NCI-H82 (cell line): ENCODE results near the gene TRDN.

Experiments
- DNase-seq: peaks from one replicate; lab custom pipeline; 2025; lab: John Stamatoyannopoulos, UW

Gene TRDN, protein sequence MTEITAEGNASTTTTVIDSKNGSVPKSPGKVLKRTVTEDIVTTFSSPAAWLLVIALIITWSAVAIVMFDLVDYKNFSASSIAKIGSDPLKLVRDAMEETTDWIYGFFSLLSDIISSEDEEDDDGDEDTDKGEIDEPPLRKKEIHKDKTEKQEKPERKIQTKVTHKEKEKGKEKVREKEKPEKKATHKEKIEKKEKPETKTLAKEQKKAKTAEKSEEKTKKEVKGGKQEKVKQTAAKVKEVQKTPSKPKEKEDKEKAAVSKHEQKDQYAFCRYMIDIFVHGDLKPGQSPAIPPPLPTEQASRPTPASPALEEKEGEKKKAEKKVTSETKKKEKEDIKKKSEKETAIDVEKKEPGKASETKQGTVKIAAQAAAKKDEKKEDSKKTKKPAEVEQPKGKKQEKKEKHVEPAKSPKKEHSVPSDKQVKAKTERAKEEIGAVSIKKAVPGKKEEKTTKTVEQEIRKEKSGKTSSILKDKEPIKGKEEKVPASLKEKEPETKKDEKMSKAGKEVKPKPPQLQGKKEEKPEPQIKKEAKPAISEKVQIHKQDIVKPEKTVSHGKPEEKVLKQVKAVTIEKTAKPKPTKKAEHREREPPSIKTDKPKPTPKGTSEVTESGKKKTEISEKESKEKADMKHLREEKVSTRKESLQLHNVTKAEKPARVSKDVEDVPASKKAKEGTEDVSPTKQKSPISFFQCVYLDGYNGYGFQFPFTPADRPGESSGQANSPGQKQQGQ

DNA sequence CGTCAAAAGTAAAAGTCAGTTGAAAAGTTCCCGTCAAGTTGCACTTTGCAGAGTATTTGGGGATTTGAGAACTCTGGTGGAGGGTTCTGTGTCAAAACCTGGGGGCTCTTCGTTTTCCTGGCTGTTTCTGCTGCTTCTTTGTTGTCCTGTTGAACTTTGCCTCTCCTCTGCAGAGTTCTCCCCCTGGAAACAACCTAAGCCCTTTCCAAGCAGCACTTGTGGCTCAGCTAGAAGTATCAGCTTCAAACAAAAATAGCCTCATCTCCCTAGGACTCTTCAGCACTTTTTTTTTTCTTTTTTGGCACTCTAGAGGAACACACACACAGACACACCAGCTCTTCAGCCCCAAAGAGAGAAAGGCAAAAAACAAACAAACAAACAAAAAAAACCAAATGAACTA is at the start of gene TRDN:
Gene TRDN, minus strand, starts transcription at position 169 of the 400 bp plus-strand sequence. CDS start 175 bp downstream, outside the sequence.
- no peak for DNase-seq

DNA sequence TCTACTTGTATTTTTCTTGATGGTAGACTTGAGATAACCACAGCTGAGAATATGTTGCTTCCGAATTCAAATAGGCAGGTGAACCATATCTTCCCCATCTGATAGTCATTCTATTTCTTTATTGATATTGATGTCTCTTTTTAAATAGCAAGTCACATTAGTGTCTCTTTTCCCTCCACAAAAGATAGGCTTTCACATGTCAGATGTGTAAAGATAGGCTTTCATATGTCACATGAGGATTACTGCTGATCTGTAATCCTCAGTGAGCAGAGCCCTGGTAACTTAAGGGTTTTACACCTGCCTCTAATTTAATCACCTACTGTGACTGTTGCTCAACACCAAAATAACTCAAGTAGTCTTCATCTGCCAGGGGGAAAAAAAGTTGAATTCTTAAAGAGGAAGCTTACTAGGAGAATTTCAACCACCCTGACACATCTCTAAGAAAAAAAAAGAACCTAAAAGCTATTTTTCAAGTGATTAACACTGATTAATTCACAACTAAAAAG is 45.3 kb upstream of the TRDN start:
- peak; percentile 90 for DNase-seq

DNA sequence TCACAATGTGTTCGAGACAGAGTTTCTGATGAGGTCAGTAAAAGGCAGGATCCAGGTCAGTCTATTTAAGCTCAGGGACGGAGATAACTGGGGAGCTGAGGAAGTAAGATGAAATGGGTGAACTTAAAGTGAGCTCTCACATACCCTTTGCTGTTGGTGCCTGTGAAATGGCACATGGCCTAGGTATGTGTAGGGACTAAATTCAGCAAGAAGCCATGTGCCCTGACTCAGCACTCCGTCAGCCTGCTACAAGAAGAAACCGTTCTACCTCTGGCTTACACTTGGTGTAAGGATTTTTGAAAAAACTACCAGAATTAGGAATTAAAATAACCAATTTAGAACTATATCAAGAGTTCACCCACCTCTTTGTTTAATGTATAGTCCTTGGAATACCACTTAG is 41.1 kb upstream of the TRDN start:
- DNase-seq = no peak

DNA sequence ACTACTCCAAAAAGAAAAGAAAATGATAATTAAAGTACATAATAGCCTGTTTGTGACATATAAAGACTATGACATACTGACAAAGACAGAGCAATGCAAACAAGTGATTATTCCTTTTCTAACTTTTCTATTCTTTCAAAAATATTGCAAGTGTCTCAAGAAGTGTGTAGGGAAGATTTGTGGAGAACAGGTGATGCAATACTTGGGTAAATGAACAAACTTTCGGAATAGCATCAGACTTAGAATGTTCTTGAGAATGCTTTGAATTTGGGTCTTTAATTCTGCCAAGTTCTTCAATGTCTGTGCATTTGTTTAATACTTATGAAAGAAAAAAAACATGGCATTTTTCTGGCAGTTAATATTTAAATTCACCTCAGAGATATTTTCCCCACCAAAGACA is 40.0 kb upstream of the TRDN start:
- DNase-seq = no peak

DNA sequence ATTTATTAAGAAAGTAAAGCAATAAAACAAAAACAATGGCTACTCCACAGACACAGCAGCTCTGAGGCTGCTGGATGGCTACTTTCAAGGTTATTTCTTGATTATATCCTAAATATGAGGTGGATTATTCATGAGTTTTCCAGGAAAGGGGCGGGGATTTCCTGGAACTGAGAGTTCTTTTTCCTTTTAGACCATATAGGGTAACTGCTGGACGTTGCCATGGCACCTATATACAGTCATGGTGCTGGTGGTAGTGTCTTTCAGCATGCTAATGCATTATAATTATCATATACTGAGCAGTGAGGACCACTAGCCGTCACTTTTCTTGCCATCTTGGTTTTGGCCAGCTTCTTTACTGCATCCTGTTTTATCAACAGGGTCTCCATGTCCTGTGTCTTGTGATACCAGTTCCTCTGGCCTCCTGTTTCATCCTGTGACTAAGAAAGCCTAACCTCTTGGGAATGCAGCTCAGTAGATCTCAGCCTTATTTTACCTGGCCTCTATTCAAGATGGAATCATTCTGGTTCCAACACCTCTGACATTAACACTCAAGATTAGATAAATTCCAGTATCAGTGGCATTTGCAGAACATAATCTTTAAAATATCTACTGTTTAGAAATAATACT is 32.3 kb upstream of the TRDN start:
- DNase-seq = no peak

DNA sequence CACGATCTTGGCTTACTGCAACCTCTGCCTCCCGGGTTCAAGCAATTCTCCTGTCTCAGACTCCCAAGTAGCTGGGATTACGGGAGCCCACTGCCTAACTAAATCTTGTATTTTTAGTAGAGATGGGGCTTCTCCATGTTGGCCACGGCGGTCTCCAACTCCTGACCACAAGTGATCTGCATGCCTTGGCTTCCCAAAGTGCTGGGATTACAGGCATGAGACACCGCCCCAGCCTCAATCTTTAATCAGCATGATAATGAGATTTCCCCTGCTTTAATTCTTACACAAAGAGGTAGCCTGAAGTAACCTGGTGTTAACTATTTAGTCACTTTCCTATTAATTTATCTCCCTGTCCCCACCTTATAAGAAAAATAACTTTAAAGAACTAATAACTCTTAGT is 31.3 kb upstream of the TRDN start:
- DNase-seq = peak; percentile 88

DNA sequence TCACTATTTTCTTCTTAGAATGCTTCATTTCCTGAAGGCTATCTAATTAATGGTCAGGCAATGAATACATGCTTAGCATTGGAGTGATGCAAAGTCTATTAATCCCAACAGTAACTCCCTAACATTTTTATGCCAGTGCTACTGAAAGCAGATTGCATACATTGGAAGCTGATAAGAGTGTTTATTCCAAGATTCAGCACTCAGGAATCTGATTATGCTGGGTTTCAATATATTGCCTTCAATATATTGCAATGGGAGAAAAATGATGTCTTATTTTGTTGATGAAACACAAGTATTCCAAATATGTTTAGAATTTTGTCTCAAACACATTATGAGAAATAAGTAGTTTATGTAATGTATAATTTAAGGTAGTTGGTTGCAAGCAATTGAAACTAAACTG is 26.7 kb upstream of the TRDN start:
- DNase-seq = no peak

DNA sequence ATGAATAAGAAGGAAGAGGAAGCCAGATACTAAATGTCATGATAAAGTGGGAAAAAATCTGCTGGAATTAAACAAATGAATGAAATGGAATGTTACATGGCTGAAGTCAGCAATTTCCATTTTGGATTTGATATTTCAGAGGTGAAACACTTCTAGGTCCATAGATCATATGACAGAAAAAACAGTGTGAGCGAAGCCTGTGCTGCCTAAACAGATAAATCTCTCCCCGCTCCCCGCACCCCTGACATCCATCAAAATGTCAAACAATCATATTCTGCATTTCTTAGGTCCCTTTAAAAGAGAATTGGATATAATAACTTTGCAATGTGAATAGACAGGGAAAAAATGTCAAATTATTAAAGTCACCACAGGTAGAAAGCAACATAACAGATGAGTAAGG is 26.0 kb upstream of the TRDN start:
- no peak for DNase-seq

DNA sequence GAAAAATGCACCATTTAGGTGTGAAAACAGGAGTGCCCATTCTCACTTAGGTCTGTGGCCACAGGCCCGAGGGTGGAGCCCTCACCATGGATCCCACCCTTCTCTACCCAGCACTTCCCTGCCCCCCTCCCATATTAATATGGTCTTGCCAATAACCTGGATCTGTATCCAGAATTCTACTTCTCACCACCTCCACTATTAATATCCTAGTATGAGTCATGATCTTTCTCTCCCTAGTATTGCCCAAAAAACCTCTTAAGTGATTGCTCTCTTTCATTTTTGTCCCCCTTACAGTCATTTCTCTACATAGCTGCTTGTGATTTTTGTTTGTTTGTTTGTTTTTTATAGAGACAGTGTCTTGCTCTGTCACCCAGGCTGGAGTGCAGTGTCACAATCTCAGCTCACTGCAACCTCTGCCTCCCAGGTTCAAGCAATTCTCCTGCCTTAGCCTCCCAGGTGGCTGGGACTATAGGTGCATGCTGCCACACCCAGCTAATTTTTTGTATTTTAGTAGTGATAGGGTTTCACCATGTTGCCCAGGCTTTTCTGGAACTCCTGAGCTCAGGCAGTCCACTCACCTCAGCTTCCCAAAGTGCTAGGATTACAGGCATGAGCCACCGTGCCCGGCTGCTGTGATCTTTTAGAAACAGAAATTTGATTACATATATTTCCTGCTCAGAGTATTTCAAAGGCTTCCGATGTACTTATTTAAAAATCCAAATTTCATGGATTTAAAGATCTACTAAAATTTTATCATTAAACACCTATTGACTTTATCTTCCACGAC is 24.5 kb upstream of the TRDN start:
- DNase-seq = no peak

DNA sequence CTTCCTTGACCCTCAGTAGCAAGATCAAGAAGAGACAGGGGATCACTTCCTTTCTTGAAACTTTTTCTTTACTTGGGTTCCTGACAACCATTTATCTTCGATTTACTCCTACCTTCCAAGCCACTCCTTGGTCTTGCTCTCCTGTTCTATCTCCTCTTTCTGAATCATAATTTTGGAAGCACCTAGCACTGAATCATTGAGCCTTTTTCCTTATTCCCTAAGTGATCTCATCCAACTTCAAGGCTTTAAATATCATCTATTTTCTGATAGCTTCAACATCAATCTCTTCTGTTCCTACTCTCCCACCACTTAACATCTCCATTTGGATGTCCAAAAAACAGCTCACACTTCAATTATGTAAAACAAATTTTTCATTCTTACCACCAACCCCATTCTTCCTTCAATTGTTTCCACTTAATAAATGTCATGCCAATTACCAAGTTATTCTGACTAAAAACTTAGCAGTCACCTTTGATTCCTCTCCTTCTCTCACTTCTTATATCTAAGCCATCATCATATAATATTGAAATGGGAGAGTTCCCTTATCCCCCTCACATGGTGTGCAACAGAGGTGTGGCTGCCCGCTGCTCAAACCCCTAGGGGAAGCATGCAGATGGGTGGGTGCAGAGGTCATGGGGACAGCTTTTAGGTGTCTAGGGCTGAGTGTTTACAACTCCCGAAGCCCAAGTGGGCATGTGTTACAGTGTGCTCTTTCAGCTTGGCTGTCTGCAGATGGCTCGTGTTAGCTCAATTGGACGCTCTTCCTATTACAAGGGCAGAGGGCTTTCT is 23.4 kb upstream of the TRDN start:
- DNase-seq = no peak

DNA sequence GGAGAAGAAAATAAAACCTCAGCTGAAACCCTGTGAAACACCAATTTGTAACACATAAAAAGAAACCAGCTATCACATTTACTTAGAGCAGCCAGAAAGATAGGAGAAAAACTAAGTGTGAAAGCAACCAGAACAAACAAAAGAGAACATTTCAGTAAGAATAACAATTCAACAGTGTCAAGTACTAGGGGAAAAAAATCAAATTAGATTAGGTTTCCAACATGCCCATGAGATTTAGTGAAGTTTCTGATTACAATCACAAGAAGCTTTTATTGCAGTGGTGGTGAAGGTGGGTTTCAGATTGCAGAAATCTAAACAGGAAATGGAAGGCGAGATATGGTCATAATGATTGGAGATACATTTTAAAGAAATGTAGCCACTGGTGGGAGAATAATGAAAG is 22.1 kb upstream of the TRDN start:
- no peak for DNase-seq

DNA sequence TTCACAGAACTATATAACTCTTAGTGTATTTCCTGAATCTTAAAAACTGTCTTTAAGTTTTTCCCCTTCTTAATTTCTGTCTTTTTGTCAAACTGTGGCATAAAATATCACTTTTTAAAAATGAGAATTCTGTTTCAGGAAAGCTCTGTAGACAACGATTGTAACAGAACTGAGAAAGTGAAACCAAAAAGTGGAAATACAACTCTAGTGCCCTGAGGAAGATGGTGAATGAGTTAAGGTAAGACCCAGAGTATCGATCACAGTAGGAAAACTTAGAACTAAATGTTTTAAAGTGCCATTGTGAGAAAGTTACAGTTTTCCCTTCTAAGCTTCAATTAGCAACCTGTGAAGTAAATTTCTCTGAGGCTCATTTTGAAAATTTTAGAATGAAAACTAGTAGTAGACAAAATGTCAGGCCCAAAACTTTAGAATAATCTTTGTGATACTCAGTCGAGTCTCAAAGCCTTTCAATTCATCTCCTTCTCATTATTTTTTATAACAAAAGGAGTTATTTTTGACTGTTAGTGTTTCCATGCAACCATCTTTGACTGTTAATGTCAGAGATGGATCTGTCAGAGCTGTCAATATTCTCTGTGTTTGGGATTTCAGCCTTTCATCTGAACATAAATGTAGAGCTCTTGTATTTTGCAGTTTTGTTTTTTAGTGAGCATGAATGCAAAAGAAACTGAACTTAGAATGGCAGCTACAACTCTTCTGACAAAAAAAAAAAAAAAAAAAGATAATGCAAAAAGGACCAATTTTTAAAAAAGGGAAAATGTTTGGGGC is 19.0 kb upstream of the TRDN start:
- no peak for DNase-seq

DNA sequence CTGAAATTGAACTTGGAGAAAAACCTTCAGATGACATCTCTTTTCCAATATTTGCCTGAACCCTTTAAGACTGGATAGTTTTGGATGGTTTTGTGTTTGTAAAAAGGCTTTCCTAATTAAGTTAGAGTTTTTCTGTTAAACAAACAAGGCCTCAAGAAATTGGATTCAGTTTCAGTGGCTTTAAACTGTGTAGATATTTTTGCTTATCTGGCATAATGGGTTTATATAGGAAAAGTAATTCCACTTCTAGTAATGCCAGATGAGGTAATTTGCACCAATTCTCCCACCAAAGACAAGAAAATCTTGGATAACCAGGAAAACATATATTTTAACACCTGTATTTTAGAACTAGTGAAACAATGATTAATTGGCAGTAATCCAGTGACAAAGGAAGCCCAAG is 12.0 kb upstream of the TRDN start:
- DNase-seq = no peak

DNA sequence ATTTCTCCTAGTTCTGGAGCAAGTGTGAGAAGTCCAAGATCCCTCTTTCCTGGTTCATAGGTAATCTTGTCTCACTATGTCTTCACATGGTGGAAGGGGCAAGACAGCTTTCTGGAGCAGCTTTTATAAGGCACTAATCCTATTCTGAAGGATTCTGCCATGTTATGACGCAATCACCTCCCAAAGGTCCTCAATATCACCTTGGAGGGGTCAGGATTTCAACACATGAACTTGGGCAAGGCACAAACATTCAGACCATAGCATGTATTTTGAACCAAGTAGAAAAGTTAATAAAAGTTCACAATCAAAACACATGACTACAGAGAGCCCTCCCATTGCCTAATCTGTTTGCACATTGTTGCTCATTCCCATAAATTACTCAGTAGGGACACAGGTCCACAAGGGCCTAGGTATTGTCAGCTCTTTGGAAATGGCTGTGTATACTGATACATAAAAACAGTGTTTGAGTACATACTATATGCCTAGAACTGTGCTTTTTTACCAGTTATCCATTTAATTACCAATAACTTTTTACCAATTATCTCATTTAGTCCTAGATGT is 11.3 kb upstream of the TRDN start:
- DNase-seq = no peak

DNA sequence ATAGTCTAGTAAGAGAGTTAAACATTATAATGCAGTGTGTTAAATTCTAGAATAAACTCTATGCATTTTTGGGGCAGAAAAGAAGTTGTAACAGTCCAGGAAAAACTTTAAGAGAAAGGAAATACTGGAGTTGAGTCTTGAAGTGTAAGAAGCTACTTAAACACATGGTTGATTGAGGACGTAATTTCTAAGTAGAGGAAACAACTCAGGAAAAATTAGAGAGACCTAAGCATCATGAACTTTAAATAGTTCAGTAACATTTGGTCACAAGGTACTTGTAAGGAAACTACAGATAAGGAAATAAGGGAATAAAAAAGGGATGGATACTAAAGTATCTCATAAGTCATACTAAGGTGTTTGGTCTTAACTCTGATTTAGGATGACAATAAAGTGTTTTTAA is 4.7 kb upstream of the TRDN start:
- no peak for DNase-seq

DNA sequence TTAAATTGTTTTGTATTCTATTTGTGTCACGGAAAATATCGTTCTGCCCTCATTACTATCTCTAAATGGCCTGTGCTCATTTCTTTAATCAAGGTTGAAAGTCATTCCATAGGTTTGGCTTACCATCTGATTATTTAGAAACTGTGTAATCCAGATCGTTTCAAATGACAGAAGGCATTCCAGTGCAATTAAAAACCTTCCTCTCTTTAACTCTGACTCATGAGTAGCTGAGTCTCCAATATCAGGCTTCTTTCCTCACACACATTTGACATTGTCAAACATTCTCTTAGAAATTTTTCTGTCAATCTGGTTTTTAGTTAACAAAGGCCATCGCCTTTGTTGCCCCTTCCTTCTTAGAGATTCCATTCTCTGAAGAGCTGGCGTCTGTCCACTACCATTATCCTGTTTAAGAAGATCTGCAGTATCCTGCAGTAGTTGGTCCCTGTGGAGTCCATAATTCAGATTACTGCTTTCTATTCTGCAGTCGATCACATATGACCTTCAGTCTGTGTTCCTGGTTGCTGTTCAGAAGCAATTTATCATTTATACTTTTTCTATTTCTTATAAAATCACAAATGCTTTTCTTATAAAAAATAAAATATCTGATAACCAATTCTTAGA is 3.9 kb upstream of the TRDN start:
- peak; percentile 66 for DNase-seq

DNA sequence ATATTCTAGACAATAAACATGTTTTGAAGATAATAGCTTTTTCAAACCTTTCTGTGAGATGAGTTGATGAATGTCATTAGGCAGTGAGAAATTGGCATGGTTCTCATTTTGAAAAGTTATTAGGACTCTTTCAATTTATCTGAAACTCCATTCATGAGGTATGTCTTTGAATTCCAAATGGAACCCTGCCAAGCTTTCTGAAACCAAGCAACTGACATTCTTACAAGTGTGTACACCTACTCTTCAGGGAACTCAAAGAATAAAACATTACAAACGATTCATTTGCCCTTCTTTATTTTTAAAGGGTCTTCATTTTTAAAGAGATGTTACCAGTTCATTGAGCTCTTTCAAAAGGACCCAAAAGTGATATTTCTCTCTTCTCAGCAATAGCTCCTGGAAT is 2.1 kb upstream of the TRDN start:
- no peak for DNase-seq

DNA sequence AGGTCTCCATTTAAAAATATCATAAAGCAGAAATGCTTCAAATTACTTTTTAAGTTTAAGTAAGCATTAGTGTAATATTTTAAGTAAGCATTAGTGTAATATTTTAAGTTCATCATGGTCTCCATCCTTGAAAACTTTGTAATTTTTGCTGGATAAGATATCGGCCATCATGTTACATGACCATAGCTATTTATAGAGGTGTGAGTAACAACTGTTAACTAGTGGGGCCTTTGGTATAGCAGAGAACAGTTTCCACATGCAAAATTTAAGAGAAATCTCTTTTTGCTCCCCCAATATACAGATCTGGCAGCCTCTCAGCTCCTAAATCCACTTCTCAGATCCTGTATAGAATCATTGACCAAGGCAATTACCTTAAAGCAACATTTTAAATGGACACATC is 468 bp downstream of the TRDN start:
- no peak for DNase-seq

DNA sequence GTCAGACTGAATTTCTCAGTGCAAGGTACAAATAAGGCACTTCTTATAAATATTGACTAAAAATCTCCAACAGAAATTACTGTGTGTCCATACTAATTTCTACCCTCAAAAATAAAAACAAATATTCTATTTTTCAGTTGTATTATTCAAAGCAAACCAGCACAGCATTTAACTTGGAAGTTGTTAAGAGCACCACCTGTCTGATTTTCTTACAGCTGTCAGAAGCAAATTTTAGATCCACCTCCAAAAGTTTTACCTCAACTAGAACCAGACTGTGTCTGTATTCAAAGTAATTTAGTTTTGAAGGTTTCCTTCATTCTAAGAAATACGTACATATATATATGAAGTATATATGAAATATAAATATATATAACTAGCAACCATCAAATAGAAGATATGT is 1.2 kb downstream of the TRDN start:
- no peak for DNase-seq

DNA sequence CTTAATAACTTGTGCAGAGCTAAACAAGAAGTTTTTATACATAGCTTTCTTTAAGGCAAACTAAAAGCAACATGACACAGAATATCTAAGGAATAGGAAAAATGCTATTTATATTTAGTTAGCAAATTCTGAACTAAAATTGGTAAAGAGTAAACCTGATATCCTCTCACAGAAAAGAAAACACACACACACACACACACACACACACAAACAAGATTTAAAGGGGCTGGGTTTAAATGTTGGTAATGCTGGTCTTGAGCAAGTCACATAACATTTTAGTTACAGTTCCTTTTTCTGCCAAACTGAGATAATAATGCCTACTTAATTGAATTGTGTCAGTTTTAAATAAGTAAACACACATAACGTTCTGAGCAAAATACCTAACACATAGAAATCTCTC is 1.6 kb downstream of the TRDN start:
- no peak for DNase-seq
